Lower leg skin (tissue), 3 donors: ENCODE results near the gene ZNF407.

ENCODE experiments used
- CTCF ChIP-seq, 3 donors: fragments of 450-650 bp; IDR thresholded peaks; one replicate each; pipeline ENCODE4 v1.5.1; 2016; ENCODE audit warnings: antibody characterized with exemption in 3 of 3, mild to moderate bottlenecking in 3 of 3, moderate library complexity in 2 of 3
- POLR2A ChIP-seq, 2 donors: fragments of 450-650 bp; IDR thresholded peaks; one replicate each; pipeline ENCODE4 v1.6.1; 2016 to 2017; ENCODE audit warnings: antibody characterized with exemption in 2 of 2, mild to moderate bottlenecking in 1 of 2, moderate library complexity in 1 of 2

GRCh38 chr18:75036917-75037688, 439.4 kb downstream of the ZNF407 start:
- TF ChIP-seq POLR2A (IDR thresholded peaks at IDR 0.05) (no peak), CTCF (IDR thresholded peaks at IDR 0.05) (no peak)
